HG02852 (cell line): Measurements from ENCODE around the gene ALS2.

Experiments
- ATAC-seq: cut with Tn5 transposase; IDR thresholded peaks from one replicate; pipeline ENCODE4 v1.9.1; 2021; ENCODE audit warnings: mild to moderate bottlenecking, moderate library complexity; ENCODE audit not compliant: unreplicated experiment

Gene ALS2

GRCh38 chr2:201758234-201758633 lies 22.5 kb downstream of the ALS2 start:
- no peak for ATAC-seq

GRCh38 chr2:201754717-201755415 lies 25.9 kb downstream of the ALS2 start:
- no peak for ATAC-seq

- no peak for ATAC-seq
Observed at GRCh38 chr2:201751566-201751965, 29.2 kb downstream of the ALS2 start.

GRCh38 chr2:201746551-201746950 lies 34.2 kb downstream of the ALS2 start:
- no peak for ATAC-seq

- no peak for ATAC-seq
Observed at GRCh38 chr2:201735486-201735885, 45.2 kb downstream of the ALS2 start.

- no peak for ATAC-seq
Observed at GRCh38 chr2:201734111-201734510, 46.6 kb downstream of the ALS2 start.

GRCh38 chr2:201733544-201733943 lies 47.2 kb downstream of the ALS2 start:
- ATAC-seq, result no peak

- no peak for ATAC-seq
Observed at GRCh38 chr2:201730651-201731285, 50.0 kb downstream of the ALS2 start.

- ATAC-seq, result no peak
Observed at GRCh38 chr2:201715459-201715858, 65.3 kb downstream of the ALS2 start.

- ATAC-seq, result no peak
Observed at GRCh38 chr2:201712726-201713125, 68.0 kb downstream of the ALS2 start.

- no peak for ATAC-seq
Observed at GRCh38 chr2:201709747-201710146, 71.0 kb downstream of the ALS2 start.

GRCh38 chr2:201709049-201709448 lies 71.7 kb downstream of the ALS2 start:
- no peak for ATAC-seq

- ATAC-seq, result no peak
Observed at GRCh38 chr2:201707753-201708152, 73.0 kb downstream of the ALS2 start.

GRCh38 chr2:201707142-201707541 lies 73.6 kb downstream of the ALS2 start:
- ATAC-seq, result no peak

GRCh38 chr2:201704536-201704935 lies 76.2 kb downstream of the ALS2 start:
- ATAC-seq, result no peak

- no peak for ATAC-seq
Observed at GRCh38 chr2:201701646-201702045, 79.1 kb downstream of the ALS2 start.

- no peak for ATAC-seq
Observed at GRCh38 chr2:201699416-201699815, 81.3 kb downstream of the ALS2 start.

- ATAC-seq, result no peak
Observed at GRCh38 chr2:201698588-201699226, 82.0 kb downstream of the ALS2 start, which contains the start of gene MPP4. TSS of gene MPP4 (minus strand) at chr2:201698644. CDS start at chr2:201693954, 4,690 bp downstream.

- ATAC-seq, result no peak
Observed at GRCh38 chr2:201697899-201698298, 82.8 kb downstream of the ALS2 start.

GRCh38 chr2:201696151-201696659 lies 84.5 kb downstream of the ALS2 start:
- ATAC-seq, result no peak

GRCh38 chr2:201685156-201685555 lies 95.6 kb downstream of the ALS2 start:
- no peak for ATAC-seq

GRCh38 chr2:201680743-201681142 lies 100.0 kb downstream of the ALS2 start:
- ATAC-seq, result no peak
